Measurements from ENCODE around the gene ATG9A. TPM values are rescaled to one million over a fixed set of nuclear protein-coding genes. Genes with fewer than 3 reads are reported as not detected.

Gene ATG9A
- total RNA-seq, 1 experiment from 2014 or later: 42.9 TPM

DNA sequence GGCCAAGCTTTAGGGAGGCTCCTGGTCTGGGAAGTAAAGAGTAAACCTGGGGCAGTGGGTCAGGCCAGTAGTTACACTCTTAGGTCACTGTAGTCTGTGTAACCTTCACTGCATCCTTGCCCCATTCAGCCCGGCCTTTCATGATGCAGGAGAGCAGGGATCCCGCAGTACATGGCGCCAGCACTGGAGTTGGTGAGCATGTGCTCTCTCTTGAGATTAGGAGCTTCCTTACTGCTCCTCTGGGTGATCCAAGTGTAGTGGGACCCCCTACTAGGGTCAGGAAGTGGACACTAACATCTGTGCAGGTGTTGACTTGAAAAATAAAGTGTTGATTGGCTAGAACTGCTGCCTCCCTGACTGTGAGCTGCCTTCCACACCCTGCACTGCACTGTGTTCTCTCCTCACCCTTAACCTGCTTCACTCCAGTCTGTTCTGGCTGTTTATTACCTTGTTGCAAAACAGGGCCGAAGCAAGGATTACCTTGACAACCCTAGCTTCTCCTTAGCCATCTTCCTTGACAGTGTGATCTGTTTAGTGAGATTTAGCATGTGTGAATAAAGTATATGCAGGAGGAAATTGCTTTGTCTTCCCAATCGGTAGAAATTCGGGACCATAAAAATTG is 46.2 kb downstream of the ATG9A start (continued):
- TF ChIP-seq, protein P1, sequence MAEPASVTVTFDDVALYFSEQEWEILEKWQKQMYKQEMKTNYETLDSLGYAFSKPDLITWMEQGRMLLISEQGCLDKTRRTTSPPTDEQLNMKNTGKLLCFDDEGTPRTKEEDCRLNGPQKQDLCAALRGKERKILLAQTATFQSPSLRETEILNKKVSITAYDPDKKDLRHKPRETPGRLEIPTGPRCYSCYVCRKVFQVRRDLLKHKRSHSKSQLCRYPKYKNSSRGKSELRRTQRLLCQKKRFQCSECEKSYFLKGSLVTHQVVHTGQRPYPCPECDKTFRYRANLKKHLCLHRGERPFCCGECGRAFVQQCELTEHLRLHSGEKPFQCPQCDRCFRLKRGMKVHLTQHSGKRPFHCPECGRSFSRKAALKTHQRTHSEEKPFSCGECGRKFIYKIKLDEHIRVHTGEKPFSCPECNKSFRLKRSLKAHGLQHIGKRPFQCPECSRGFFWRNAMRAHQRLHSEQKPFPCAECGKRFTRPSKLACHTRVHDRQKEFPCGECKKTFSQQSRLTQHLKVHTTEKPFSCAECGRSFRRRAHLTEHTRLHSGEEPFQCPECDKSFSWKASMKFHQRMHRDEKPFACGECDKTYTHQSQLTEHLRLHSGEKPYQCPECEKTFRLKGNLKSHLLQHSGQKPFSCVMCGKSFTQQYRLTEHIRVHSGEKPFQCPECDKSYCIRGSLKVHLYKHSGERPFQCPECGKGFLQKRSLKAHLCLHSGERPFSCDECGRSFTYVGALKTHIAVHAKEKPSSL (CRISPR knock-in tag; conservative IDR thresholded peaks at IDR 0.05): no peak

DNA sequence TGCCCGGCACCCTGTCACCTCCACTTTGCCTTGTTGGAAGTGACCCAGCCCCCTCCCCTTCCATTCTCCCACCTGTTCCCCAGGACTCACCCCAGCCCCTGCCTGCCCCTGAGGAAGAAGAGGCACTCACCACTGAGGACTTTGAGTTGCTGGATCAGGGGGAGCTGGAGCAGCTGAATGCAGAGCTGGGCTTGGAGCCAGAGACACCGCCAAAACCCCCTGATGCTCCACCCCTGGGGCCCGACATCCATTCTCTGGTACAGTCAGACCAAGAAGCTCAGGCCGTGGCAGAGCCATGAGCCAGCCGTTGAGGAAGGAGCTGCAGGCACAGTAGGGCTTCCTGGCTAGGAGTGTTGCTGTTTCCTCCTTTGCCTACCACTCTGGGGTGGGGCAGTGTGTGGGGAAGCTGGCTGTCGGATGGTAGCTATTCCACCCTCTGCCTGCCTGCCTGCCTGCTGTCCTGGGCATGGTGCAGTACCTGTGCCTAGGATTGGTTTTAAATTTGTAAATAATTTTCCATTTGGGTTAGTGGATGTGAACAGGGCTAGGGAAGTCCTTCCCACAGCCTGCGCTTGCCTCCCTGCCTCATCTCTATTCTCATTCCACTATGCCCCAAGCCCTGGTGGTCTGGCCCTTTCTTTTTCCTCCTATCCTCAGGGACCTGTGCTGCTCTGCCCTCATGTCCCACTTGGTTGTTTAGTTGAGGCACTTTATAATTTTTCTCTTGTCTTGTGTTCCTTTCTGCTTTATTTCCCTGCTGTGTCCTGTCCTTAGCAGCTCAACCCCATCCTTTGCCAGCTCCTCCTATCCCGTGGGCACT is 46.9 kb downstream of the ATG9A start:
- H3K4me1 Mint-ChIP-seq: peaks cover 8% of the 10 kb centered on the region
- TF ChIP-seq RORB (CRISPR knock-in tag; IDR thresholded peaks at IDR 0.05) (no peak), ZNF219 (CRISPR knock-in tag; IDR thresholded peaks at IDR 0.05; ENCODE audit: borderline replicate concordance) (no peak), ZNF263 (CRISPR knock-in tag; IDR thresholded peaks at IDR 0.05; ENCODE audit: low read depth) (no peak), FOXJ3 (CRISPR knock-in tag; IDR thresholded peaks at IDR 0.05; ENCODE audit: borderline replicate concordance) (no peak), JAZF1 (CRISPR knock-in tag; IDR thresholded peaks at IDR 0.05) (no peak), ZNF423 (CRISPR knock-in tag; IDR thresholded peaks at IDR 0.05) (no peak), TEAD1 (CRISPR knock-in tag; IDR thresholded peaks at IDR 0.05) (no peak)
- TF ChIP-seq, protein P2, sequence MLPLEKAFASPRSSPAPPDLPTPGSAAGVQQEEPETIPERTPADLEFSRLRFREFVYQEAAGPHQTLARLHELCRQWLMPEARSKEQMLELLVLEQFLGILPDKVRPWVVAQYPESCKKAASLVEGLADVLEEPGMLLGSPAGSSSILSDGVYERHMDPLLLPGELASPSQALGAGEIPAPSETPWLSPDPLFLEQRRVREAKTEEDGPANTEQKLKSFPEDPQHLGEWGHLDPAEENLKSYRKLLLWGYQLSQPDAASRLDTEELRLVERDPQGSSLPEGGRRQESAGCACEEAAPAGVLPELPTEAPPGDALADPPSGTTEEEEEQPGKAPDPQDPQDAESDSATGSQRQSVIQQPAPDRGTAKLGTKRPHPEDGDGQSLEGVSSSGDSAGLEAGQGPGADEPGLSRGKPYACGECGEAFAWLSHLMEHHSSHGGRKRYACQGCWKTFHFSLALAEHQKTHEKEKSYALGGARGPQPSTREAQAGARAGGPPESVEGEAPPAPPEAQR (CRISPR knock-in tag; IDR thresholded peaks at IDR 0.05): no peak
- TF ChIP-seq, protein P3, sequence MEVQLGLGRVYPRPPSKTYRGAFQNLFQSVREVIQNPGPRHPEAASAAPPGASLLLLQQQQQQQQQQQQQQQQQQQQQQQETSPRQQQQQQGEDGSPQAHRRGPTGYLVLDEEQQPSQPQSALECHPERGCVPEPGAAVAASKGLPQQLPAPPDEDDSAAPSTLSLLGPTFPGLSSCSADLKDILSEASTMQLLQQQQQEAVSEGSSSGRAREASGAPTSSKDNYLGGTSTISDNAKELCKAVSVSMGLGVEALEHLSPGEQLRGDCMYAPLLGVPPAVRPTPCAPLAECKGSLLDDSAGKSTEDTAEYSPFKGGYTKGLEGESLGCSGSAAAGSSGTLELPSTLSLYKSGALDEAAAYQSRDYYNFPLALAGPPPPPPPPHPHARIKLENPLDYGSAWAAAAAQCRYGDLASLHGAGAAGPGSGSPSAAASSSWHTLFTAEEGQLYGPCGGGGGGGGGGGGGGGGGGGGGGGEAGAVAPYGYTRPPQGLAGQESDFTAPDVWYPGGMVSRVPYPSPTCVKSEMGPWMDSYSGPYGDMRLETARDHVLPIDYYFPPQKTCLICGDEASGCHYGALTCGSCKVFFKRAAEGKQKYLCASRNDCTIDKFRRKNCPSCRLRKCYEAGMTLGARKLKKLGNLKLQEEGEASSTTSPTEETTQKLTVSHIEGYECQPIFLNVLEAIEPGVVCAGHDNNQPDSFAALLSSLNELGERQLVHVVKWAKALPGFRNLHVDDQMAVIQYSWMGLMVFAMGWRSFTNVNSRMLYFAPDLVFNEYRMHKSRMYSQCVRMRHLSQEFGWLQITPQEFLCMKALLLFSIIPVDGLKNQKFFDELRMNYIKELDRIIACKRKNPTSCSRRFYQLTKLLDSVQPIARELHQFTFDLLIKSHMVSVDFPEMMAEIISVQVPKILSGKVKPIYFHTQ (CRISPR knock-in tag; IDR thresholded peaks at IDR 0.05): no peak
- TF ChIP-seq, protein P1 (CRISPR knock-in tag; conservative IDR thresholded peaks at IDR 0.05): no peak
- peaks cover 27% of the 10 kb centered on the region for H3K36me3 Mint-ChIP-seq
- H3K9me3 Mint-ChIP-seq: no peaks in the 10 kb centered on the region
- no peak for DNase-seq (ENCODE audit: low spot score)
- no peak overlapping the region for H3K27ac Mint-ChIP-seq
- no peaks in the 10 kb centered on the region for H3K27me3 Mint-ChIP-seq (ENCODE audit: low read depth)
- ChIA-PET CTCF (interaction anchor here (0.6 to 1.3 kb wide), 2 partner anchors 153 to 179 kb away, joined by 3 read pairs; no protein-coding TSS in a partner anchor), POLR2A (no interaction called here)
- no peak overlapping the region for H3K4me3 Mint-ChIP-seq
- ATAC-seq: no peak

DNA sequence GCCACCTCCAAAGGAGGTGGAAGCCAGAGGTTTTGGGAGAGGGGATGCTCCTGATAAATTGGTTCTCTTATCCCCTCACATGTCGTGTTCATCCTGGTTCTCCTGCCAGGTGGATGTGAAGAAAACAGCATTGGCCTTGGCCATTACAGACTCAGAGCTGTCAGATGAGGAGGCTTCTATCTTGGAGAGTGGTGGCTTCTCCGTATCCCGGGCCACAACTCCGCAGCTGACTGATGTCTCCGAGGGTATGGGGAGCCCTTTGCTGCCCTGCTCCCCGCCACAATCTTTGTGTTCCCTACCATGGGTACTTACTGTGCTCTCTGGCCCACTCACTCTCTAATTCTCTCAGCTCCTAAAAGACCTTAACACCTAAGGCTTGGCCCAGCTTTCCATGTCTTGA is 47.9 kb downstream of the ATG9A start:
- ATAC-seq (no peak), DNase-seq (ENCODE audit: low spot score) (no peak)
- POLR2A ChIA-PET: no interaction called here
- no peak overlapping the region for H3K4me3 Mint-ChIP-seq
- no peaks in the 10 kb centered on the region for H3K9me3 Mint-ChIP-seq
- no peak overlapping the region for H3K27ac Mint-ChIP-seq
- peaks cover 13% of the 10 kb centered on the region for H3K4me1 Mint-ChIP-seq
- H3K27me3 Mint-ChIP-seq (ENCODE audit: low read depth): no peaks in the 10 kb centered on the region
- CTCF ChIA-PET: interaction anchor here (1.3 kb wide), 1 partner anchor 178 kb away, joined by 3 read pairs; no protein-coding TSS in a partner anchor
- peaks cover 27% of the 10 kb centered on the region for H3K36me3 Mint-ChIP-seq
- TF ChIP-seq NFE2L1 (CRISPR knock-in tag; IDR thresholded peaks at IDR 0.05): no peak
- TF ChIP-seq GTF2I (CRISPR knock-in tag; conservative IDR thresholded peaks at IDR 0.05): no peak
- TF ChIP-seq, protein P4, sequence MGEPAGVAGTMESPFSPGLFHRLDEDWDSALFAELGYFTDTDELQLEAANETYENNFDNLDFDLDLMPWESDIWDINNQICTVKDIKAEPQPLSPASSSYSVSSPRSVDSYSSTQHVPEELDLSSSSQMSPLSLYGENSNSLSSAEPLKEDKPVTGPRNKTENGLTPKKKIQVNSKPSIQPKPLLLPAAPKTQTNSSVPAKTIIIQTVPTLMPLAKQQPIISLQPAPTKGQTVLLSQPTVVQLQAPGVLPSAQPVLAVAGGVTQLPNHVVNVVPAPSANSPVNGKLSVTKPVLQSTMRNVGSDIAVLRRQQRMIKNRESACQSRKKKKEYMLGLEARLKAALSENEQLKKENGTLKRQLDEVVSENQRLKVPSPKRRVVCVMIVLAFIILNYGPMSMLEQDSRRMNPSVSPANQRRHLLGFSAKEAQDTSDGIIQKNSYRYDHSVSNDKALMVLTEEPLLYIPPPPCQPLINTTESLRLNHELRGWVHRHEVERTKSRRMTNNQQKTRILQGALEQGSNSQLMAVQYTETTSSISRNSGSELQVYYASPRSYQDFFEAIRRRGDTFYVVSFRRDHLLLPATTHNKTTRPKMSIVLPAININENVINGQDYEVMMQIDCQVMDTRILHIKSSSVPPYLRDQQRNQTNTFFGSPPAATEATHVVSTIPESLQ (CRISPR knock-in tag; IDR thresholded peaks at IDR 0.05): no peak
- no peak for TF ChIP-seq CREM (CRISPR knock-in tag; IDR thresholded peaks at IDR 0.05)
- TF ChIP-seq, protein P5, sequence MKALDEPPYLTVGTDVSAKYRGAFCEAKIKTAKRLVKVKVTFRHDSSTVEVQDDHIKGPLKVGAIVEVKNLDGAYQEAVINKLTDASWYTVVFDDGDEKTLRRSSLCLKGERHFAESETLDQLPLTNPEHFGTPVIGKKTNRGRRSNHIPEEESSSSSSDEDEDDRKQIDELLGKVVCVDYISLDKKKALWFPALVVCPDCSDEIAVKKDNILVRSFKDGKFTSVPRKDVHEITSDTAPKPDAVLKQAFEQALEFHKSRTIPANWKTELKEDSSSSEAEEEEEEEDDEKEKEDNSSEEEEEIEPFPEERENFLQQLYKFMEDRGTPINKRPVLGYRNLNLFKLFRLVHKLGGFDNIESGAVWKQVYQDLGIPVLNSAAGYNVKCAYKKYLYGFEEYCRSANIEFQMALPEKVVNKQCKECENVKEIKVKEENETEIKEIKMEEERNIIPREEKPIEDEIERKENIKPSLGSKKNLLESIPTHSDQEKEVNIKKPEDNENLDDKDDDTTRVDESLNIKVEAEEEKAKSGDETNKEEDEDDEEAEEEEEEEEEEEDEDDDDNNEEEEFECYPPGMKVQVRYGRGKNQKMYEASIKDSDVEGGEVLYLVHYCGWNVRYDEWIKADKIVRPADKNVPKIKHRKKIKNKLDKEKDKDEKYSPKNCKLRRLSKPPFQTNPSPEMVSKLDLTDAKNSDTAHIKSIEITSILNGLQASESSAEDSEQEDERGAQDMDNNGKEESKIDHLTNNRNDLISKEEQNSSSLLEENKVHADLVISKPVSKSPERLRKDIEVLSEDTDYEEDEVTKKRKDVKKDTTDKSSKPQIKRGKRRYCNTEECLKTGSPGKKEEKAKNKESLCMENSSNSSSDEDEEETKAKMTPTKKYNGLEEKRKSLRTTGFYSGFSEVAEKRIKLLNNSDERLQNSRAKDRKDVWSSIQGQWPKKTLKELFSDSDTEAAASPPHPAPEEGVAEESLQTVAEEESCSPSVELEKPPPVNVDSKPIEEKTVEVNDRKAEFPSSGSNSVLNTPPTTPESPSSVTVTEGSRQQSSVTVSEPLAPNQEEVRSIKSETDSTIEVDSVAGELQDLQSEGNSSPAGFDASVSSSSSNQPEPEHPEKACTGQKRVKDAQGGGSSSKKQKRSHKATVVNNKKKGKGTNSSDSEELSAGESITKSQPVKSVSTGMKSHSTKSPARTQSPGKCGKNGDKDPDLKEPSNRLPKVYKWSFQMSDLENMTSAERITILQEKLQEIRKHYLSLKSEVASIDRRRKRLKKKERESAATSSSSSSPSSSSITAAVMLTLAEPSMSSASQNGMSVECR (CRISPR knock-in tag; IDR thresholded peaks at IDR 0.05; ENCODE audit: borderline replicate concordance): no peak
